Hepatocyte (in vitro differentiated cells): Measurements from ENCODE around the gene CXorf58. TPM values are rescaled to one million over a fixed set of nuclear protein-coding genes. Genes with fewer than 3 reads are reported as not detected.

Source experiments
- DNase-seq: peaks from one replicate; pipeline ENCODE4 v3.0.0-alpha.2; 2016; ENCODE audit warnings: low spot score
- H2AFZ ChIP-seq: fragments of 200-600 bp; sonication (generic); 2 replicates; pipeline ENCODE4 v1.6.0; 2016; ENCODE audit warnings: antibody characterized with exemption, mild to moderate bottlenecking
- H3K27ac ChIP-seq: fragments of 200-600 bp; sonication (generic); 2 replicates; pipeline ENCODE4 v1.5.1; 2016; ENCODE audit warnings: mild to moderate bottlenecking
- H3K27me3 ChIP-seq: fragments of 200-600 bp; sonication (generic); 2 replicates; pipeline ENCODE4 v1.6.1; 2016
- H3K36me3 ChIP-seq: fragments of 200-600 bp; sonication (generic); replicated peaks from 2 replicates; pipeline ENCODE4 v1.5.1; 2016; ENCODE audit warnings: low read depth; ENCODE audit not compliant: insufficient read depth
- H3K4me1 ChIP-seq: fragments of 200-600 bp; sonication (generic); 2 replicates; pipeline ENCODE4 v1.5.1; 2016; ENCODE audit warnings: mild to moderate bottlenecking, moderate library complexity; ENCODE audit not compliant: insufficient read depth
- H3K4me2 ChIP-seq: fragments of 200-600 bp; sonication (generic); 2 replicates; pipeline ENCODE4 v1.6.0; 2016
- H3K4me3 ChIP-seq: fragments of 200-600 bp; sonication (generic); 2 replicates; pipeline ENCODE4 v1.5.1; 2016; ENCODE audit warnings: mild to moderate bottlenecking
- H3K79me2 ChIP-seq: fragments of 200-600 bp; sonication (generic); 2 replicates; pipeline ENCODE4 v1.6.0; 2017; ENCODE audit warnings: mild to moderate bottlenecking
- H3K9me2 ChIP-seq: fragments of 200-600 bp; sonication (generic); replicated peaks from 2 replicates; pipeline ENCODE4 v1.6.0; 2017; ENCODE audit warnings: mild to moderate bottlenecking; ENCODE audit not compliant: insufficient read depth
- H3K9me3 ChIP-seq: fragments of 200-600 bp; sonication (generic); 2 replicates; pipeline ENCODE4 v1.5.1; 2016; ENCODE audit warnings: low read depth, mild to moderate bottlenecking
- H4K20me1 ChIP-seq: fragments of 200-600 bp; sonication (generic); 2 replicates; pipeline ENCODE4 v1.6.0; 2016; ENCODE audit warnings: mild to moderate bottlenecking; ENCODE audit not compliant: insufficient read depth, poor library complexity, severe bottlenecking
- CTCF ChIP-seq: fragments of 200-600 bp; sonication (generic); IDR thresholded peaks from 2 replicates; pipeline ENCODE4 v1.5.1; 2016; ENCODE audit warnings: antibody characterized with exemption, mild to moderate bottlenecking; ENCODE audit not compliant: poor library complexity
- EZH2 ChIP-seq: fragments of 200-600 bp; sonication (generic); IDR thresholded peaks from 2 replicates; pipeline ENCODE4 v1.6.1; 2016; ENCODE audit warnings: antibody characterized with exemption, mild to moderate bottlenecking, borderline replicate concordance
- EZH2phosphoT487 ChIP-seq: fragments of 200-600 bp; sonication (generic); IDR thresholded peaks from one replicate; pipeline ENCODE4 v1.6.1; 2018; ENCODE audit warnings: antibody characterized with exemption, mild to moderate bottlenecking, low read depth, moderate library complexity; ENCODE audit not compliant: unreplicated experiment, severe bottlenecking
- WGBS: methylation state at CpG from one replicate; pipeline ENCODE4 v1.1.6; 2016; ENCODE audit warnings: low lambda C conversion rate; ENCODE audit errors: missing lambda C conversion rate; 5-methylcytosine and 5-hydroxymethylcytosine counted together
- polyA plus RNA-seq: library from polyadenylated mRNA; unstranded; fragments of >200 nt; fragmentation: Nextera tagmentation; extraction: Ambion mirVana; gene quantifications from 2 replicates; pipeline ENCODE4 v1.2.1, GENCODE V29; 2016
- total RNA-seq: library from RNA; depleted of rRNA; stranded (reverse); fragments of >200 nt; gene quantifications from 2 replicates; pipeline ENCODE4 v1.2.3, GENCODE V29; 2014

The CXorf58 gene
- total and polyA plus RNA-seq, 2 experiments from 2014 or later = 0.58 to 2.8 TPM

GRCh38 chrX:23904096-23904495 lies 3.7 kb upstream of the CXorf58 start:
- Histone ChIP-seq H3K4me2 (no peak overlapping the region), H3K27me3 (no peaks in the 10 kb centered on the region), H3K36me3 (no peaks in the 10 kb centered on the region), H3K9me2 (no peaks in the 10 kb centered on the region), H3K27ac (no peak overlapping the region), H2AFZ (no peak overlapping the region), H3K79me2 (peaks cover 23% of the 10 kb centered on the region), H3K4me3 (no peak overlapping the region), H3K4me1 (peaks cover 28% of the 10 kb centered on the region), H4K20me1 (no peaks in the 10 kb centered on the region), H3K9me3 (no peaks in the 10 kb centered on the region)
- no peak for TF ChIP-seq EZH2
- TF ChIP-seq CTCF = no peak
- no peak for TF ChIP-seq EZH2phosphoT487
- 79% methylated on average over 2 of the region's 2 CpGs for WGBS
- no peak for DNase-seq

GRCh38 chrX:23907111-23907497 lies 702 bp upstream of the CXorf58 start:
- Histone ChIP-seq H3K27me3 (no peaks in the 10 kb centered on the region), H2AFZ (peak overlapping the region; percentile 68)

GRCh38 chrX:23908219-23909004 lies 606 bp downstream of the CXorf58 start:
- Histone ChIP-seq H3K9me3 (no peaks in the 10 kb centered on the region), H3K4me1 (peaks cover 6% of the 10 kb centered on the region), H3K27me3 (no peaks in the 10 kb centered on the region), H3K4me2 (peak overlapping the region; percentile 70), H3K9me2 (no peaks in the 10 kb centered on the region), H2AFZ (peak overlapping the region; percentile 83), H3K36me3 (no peaks in the 10 kb centered on the region), H3K79me2 (peaks cover 18% of the 10 kb centered on the region), H3K27ac (peak overlapping the region; percentile 90), H3K4me3 (peak overlapping the region; percentile 9), H4K20me1 (no peaks in the 10 kb centered on the region)
- TF ChIP-seq EZH2 = no peak
- peak; percentile 55 for TF ChIP-seq CTCF
- peak; percentile 58 for DNase-seq
- WGBS = 37% methylated on average over 13 of the region's 13 CpGs

More at GRCh38 chrX:23907111-23907497, 702 bp upstream of the CXorf58 start:
- H3K27ac ChIP-seq = peak overlapping the region; percentile 76
- H4K20me1 ChIP-seq = no peaks in the 10 kb centered on the region
- 2% methylated on average over 12 of the region's 12 CpGs for WGBS
- peak overlapping the region; percentile 53 for H3K4me3 ChIP-seq
- H3K36me3 ChIP-seq = no peaks in the 10 kb centered on the region
- peaks cover 18% of the 10 kb centered on the region for H3K79me2 ChIP-seq
- TF ChIP-seq CTCF = no peak
- no peak for TF ChIP-seq EZH2phosphoT487
- TF ChIP-seq EZH2 = no peak
- peak overlapping the region; percentile 85 for H3K4me2 ChIP-seq
- H3K9me3 ChIP-seq = no peaks in the 10 kb centered on the region
- peaks cover 9% of the 10 kb centered on the region for H3K4me1 ChIP-seq
- H3K9me2 ChIP-seq = no peaks in the 10 kb centered on the region
- no peak for DNase-seq
